Mesendoderm (in vitro differentiated cells): ENCODE measurements around the gene DNAJC22.

Experiments
- DNase-seq: peaks from one replicate; pipeline ENCODE4 v3.0.0; 2013
- H2AK5ac ChIP-seq: 2 replicates; pipeline ENCODE4 v1.6.1; 2013; ENCODE audit warnings: low read length, inconsistent platforms
- H2BK120ac ChIP-seq: 2 replicates; pipeline ENCODE4 v1.6.1; 2013; ENCODE audit warnings: low read depth, mild to moderate bottlenecking, low read length, moderate library complexity, mixed read lengths
- H2BK15ac ChIP-seq: replicated peaks from 2 replicates; pipeline ENCODE4 v1.6.1; 2013; ENCODE audit warnings: low read depth, mild to moderate bottlenecking, moderate library complexity
- H2BK5ac ChIP-seq: 2 replicates; pipeline ENCODE4 v1.6.1; 2013; ENCODE audit warnings: low read length, inconsistent platforms
- H3K18ac ChIP-seq: 2 replicates; pipeline ENCODE4 v1.6.1; 2013; ENCODE audit warnings: mild to moderate bottlenecking, low read length, mixed read lengths
- H3K23ac ChIP-seq: one replicate; pipeline ENCODE4 v1.6.1; 2013; ENCODE audit warnings: low read length
- H3K27ac ChIP-seq: 2 replicates; pipeline ENCODE4 v1.5.1; 2013; ENCODE audit warnings: low read depth, mild to moderate bottlenecking, inconsistent platforms, low read length, moderate library complexity
- H3K27me3 ChIP-seq: 2 replicates; pipeline ENCODE4 v1.6.1; 2013; ENCODE audit warnings: low read length, control low read depth, mild to moderate bottlenecking, inconsistent platforms; ENCODE audit not compliant: insufficient read depth, poor library complexity
- H3K36me3 ChIP-seq: 2 replicates; pipeline ENCODE4 v1.6.1; 2013; ENCODE audit warnings: low read length, inconsistent platforms; ENCODE audit not compliant: control insufficient read depth, insufficient read depth
- H3K4ac ChIP-seq: one replicate; pipeline ENCODE4 v1.6.1; 2013; ENCODE audit warnings: low read depth, mild to moderate bottlenecking, low read length, moderate library complexity
- H3K4me1 ChIP-seq: 2 replicates; pipeline ENCODE4 v1.6.1; 2013; ENCODE audit warnings: low read depth, low read length, inconsistent platforms; ENCODE audit not compliant: control insufficient read depth
- H3K4me2 ChIP-seq: 2 replicates; pipeline ENCODE4 v1.6.1; 2013; ENCODE audit warnings: low read length
- H3K4me3 ChIP-seq: 2 replicates; pipeline ENCODE4 v1.5.1; 2013; ENCODE audit warnings: mild to moderate bottlenecking, low read length
- H3K56ac ChIP-seq: one replicate; pipeline ENCODE4 v1.6.1; 2013; ENCODE audit warnings: low read length
- H3K79me1 ChIP-seq: 2 replicates; pipeline ENCODE4 v1.6.1; 2013; ENCODE audit warnings: low read length, inconsistent platforms
- H3K79me2 ChIP-seq: 2 replicates; pipeline ENCODE4 v1.6.1; 2013; ENCODE audit warnings: mild to moderate bottlenecking, low read length; ENCODE audit not compliant: control insufficient read depth, insufficient read depth
- H3K9ac ChIP-seq: 2 replicates; pipeline ENCODE4 v1.6.1; 2013; ENCODE audit warnings: low read length, inconsistent platforms
- H4K5ac ChIP-seq: one replicate; pipeline ENCODE4 v1.6.1; 2013; ENCODE audit warnings: low read length
- H4K8ac ChIP-seq: one replicate; pipeline ENCODE4 v1.6.1; 2013; ENCODE audit warnings: low read depth, mild to moderate bottlenecking, control low read depth, low read length, moderate library complexity
- WGBS: extraction: QIAGEN DNeasy Blood & Tissue Kit; methylation state at CpG from one replicate; pipeline ENCODE4 v1.1.7; 2013; ENCODE audit warnings: low lambda C conversion rate, missing lambda C conversion rate; ENCODE audit not compliant: insufficient coverage; ENCODE audit errors: extremely low coverage; 5-methylcytosine and 5-hydroxymethylcytosine counted together

The DNAJC22 gene

DNA sequence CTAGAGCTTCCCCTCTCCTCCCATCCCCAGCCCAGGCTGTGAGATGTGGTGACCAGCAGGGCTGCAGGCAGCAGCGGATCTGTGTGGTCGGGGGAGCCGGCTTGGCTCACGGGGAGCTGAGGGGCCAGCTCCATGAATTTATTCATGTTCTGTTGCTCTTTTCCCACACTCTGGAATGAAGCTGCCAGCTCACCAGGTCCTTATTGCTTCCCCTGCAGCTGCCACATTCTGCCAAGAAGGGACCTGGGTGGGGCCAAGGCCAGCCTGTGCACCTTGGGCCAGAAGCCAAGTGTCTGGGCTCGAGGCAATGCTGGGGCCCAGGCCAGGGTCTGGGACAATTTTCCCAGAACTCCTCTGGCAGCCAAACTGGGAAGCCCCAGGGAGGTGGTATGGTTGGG lies 7.2 kb upstream of the DNAJC22 start:
- no peak overlapping the region for H2BK120ac ChIP-seq
- no peak overlapping the region for H2BK15ac ChIP-seq
- DNase-seq: peak; percentile 44
- H3K18ac ChIP-seq: no peak overlapping the region
- H3K27me3 ChIP-seq: peaks cover 60% of the 10 kb centered on the region
- no peak overlapping the region for H2BK5ac ChIP-seq
- no peak overlapping the region for H3K4ac ChIP-seq
- H3K27ac ChIP-seq: no peak overlapping the region
- H3K4me3 ChIP-seq: no peak overlapping the region
- no peak overlapping the region for H3K23ac ChIP-seq
- H3K79me2 ChIP-seq: no peaks in the 10 kb centered on the region
- no peaks in the 10 kb centered on the region for H3K36me3 ChIP-seq
- WGBS: no CpG with 5 or more reads among the region's 5 CpGs
- H4K5ac ChIP-seq: no peak overlapping the region
- H2AK5ac ChIP-seq: no peak overlapping the region
- H3K4me2 ChIP-seq: no peak overlapping the region
- no peaks in the 10 kb centered on the region for H3K79me1 ChIP-seq
- no peak overlapping the region for H3K9ac ChIP-seq
- H3K4me1 ChIP-seq: peaks cover 9% of the 10 kb centered on the region
- no peak overlapping the region for H3K56ac ChIP-seq
- no peak overlapping the region for H4K8ac ChIP-seq

DNA sequence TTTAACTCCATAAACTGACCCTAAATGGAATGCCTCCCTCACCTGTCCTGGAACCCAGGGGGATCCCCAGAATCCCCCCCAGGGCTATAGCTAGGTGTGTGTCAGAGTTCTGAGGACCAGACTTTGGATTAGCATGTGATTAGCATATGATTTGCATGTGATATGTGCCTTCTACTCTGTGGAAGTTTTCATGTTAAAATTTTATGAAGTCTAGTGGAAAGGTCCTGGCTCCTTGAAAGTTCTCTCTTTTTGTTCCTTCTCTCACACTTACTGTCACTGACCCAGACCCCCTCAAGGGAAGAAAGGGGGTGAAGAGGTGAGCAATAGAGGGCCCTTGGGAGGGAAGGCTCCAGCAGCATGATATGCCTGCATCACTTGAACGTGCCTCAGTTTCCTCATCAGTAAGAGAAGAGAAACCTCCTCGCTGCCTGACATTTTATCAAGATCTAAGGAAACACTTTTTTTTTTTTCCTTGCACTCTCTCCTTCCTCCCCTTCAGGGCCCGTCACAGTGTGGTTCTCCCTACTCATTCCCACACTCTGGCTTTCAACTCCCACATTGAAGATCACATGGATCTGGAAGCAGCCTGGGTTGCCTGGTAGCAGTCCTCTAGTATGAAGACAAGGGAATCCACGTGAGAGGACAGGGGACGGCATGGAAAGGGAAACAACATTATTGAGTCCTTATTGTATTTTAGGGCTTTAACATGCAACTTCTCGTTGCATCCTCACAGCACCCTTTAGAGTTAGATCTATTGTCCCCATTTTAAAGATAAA lies 6.4 kb upstream of the DNAJC22 start:
- Histone ChIP-seq H4K8ac (no peak overlapping the region), H4K5ac (no peak overlapping the region), H3K36me3 (no peaks in the 10 kb centered on the region), H3K23ac (no peak overlapping the region), H2BK15ac (no peak overlapping the region), H2BK120ac (no peak overlapping the region), H3K4me2 (no peak overlapping the region), H3K18ac (no peak overlapping the region), H2AK5ac (no peak overlapping the region), H3K27me3 (peaks cover 62% of the 10 kb centered on the region), H3K79me2 (no peaks in the 10 kb centered on the region), H3K4ac (no peak overlapping the region), H3K56ac (no peak overlapping the region), H3K4me1 (peaks cover 9% of the 10 kb centered on the region), H3K4me3 (no peak overlapping the region), H3K79me1 (no peaks in the 10 kb centered on the region), H3K9ac (no peak overlapping the region), H3K27ac (no peak overlapping the region), H2BK5ac (no peak overlapping the region)
- no peak for DNase-seq
- WGBS: no CpG with 5 or more reads among the region's 6 CpGs

DNA sequence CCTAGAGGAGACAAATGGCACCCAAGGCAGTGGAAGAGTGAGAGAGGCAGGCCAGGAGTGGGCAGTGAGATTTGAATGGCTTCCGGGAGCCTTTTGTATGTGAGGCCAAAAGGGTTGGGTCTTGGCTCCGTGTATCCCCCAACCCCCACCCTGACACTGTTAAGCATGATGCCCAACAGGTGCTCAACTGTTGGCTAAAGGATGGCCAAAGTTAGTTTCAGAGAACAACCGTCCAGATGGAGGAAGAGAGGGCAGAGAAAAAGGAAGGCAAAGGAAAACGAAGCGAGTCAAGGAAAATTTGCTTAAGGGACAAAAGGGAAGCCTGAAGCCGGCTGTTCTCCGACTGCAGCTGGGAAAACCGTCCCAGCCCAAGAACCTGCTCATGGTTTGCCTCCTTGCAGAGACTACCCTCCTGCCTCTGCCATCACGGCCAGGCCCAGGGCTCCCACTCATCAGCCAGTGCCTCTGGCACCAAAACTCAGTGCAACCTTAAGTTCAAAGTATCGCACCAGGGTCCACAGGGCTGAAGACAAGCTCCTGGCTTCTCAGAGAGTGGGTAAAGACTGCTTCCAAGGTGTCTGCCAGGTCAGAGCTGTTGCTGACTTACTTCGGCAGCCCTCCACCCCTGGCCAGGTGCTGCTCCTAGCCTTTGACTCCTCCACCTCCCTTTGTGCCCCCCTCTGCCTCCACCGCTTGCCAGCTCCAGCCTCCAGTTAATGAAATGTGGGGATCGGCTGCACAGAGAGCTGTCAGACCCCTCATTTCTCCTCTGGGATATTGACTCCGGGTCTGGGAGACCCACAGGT lies 5.5 kb upstream of the DNAJC22 start:
- peaks cover 61% of the 10 kb centered on the region for H3K27me3 ChIP-seq

DNA sequence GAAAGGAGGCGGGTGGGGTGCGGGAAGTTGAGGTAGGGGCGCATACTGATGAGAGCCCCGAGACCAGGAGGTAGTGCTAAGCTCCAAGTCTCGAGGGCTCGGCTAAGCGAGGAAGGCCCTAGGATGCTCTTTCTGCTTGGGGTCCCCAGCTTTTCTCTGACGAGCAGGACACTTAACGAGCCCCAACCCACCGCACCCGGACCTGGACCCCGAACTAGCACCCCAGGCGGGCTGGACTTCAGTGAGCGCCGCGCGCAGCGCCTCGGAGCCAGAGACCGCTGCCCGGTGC lies 5.0 kb upstream of the DNAJC22 start:
- no peak overlapping the region for H2BK15ac ChIP-seq
- H3K4me1 ChIP-seq: peaks cover 9% of the 10 kb centered on the region

More for the DNA sequence above, 5.5 kb upstream of the DNAJC22 start:
- H3K4me1 ChIP-seq: peaks cover 9% of the 10 kb centered on the region
- H3K18ac ChIP-seq: no peak overlapping the region
- no peak overlapping the region for H2AK5ac ChIP-seq
- WGBS: no CpG with 5 or more reads among the region's 14 CpGs
- no peak overlapping the region for H4K5ac ChIP-seq
- H3K4ac ChIP-seq: no peak overlapping the region
- H3K4me2 ChIP-seq: no peak overlapping the region
- no peak for DNase-seq
- H3K23ac ChIP-seq: no peak overlapping the region
- H3K56ac ChIP-seq: peak overlapping the region; percentile 19
- no peak overlapping the region for H3K4me3 ChIP-seq
- no peak overlapping the region for H3K27ac ChIP-seq
- no peak overlapping the region for H4K8ac ChIP-seq
- no peaks in the 10 kb centered on the region for H3K79me1 ChIP-seq
- no peak overlapping the region for H2BK120ac ChIP-seq
- no peaks in the 10 kb centered on the region for H3K79me2 ChIP-seq
- H2BK5ac ChIP-seq: no peak overlapping the region
- H3K36me3 ChIP-seq: no peaks in the 10 kb centered on the region
- H2BK15ac ChIP-seq: no peak overlapping the region
- no peak overlapping the region for H3K9ac ChIP-seq

DNA sequence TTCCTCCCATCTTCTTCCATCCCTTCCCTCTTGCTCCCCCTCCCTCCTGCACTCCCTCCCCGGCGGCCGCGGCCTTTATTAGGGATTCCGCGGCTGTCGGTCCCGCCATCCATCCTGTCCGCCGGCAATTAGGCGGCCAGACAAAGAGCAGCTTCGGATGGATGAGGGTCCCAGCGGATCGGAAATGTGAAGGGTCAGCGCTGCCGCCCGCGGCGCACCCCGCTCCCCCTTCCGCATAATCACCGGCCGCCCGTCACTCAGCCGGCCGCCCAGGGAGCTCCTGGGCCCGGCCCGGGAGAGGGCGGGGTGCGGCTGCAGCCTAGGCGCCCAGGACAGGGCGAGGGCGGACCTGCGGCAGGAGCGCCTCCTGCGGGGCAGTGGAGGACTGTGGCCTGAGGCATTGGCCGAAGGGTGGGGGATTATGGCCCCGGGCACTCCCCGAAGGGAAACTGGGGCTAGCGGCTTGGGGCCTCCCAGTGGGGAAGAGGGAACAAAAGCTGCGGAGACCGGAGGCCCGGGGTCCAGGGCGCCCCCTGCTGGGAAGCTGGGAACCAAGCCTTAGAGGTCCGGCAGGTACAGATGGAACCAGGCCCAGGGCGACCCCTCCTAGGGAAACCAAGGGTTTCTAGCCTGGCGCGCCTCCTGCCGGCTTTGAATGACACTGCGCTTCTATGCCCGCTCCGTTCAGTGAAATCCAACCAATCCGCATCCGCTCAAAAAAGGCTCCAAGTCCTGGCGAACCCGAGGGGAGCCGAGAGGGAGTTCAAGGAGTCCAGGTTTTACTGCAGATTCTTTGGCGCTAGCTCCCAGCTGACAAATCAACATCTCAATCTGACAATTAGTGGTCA lies 4.4 kb upstream of the DNAJC22 start:
- no peak overlapping the region for H2BK5ac ChIP-seq
- no CpG with 5 or more reads among the region's 58 CpGs for WGBS
- no peak overlapping the region for H2BK15ac ChIP-seq
- peak overlapping the region; percentile 84 for H3K4me2 ChIP-seq
- peaks cover 9% of the 10 kb centered on the region for H3K4me1 ChIP-seq
- H3K23ac ChIP-seq: no peak overlapping the region
- H3K36me3 ChIP-seq: no peaks in the 10 kb centered on the region
- H3K4ac ChIP-seq: no peak overlapping the region
- peak overlapping the region; percentile 59 for H3K56ac ChIP-seq
- H3K79me1 ChIP-seq: no peaks in the 10 kb centered on the region
- H3K4me3 ChIP-seq: peak overlapping the region; percentile 43
- H3K27me3 ChIP-seq: peaks cover 59% of the 10 kb centered on the region
- H3K27ac ChIP-seq: no peak overlapping the region
- no peak overlapping the region for H4K8ac ChIP-seq
- H4K5ac ChIP-seq: no peak overlapping the region
- DNase-seq: peak; percentile 97
- H3K18ac ChIP-seq: no peak overlapping the region
- peak overlapping the region; percentile 35 for H3K9ac ChIP-seq
- H2BK120ac ChIP-seq: no peak overlapping the region
- no peaks in the 10 kb centered on the region for H3K79me2 ChIP-seq
- H2AK5ac ChIP-seq: no peak overlapping the region

More for the DNA sequence above, 5.0 kb upstream of the DNAJC22 start:
- Histone ChIP-seq H3K27ac (no peak overlapping the region), H3K36me3 (no peaks in the 10 kb centered on the region), H2AK5ac (no peak overlapping the region), H3K23ac (no peak overlapping the region), H3K18ac (no peak overlapping the region), H3K9ac (no peak overlapping the region), H2BK120ac (no peak overlapping the region), H3K4me2 (peak overlapping the region; percentile 32), H3K79me1 (no peaks in the 10 kb centered on the region), H4K5ac (no peak overlapping the region), H3K4ac (no peak overlapping the region), H3K79me2 (no peaks in the 10 kb centered on the region), H3K27me3 (peaks cover 59% of the 10 kb centered on the region), H4K8ac (no peak overlapping the region), H3K56ac (peak overlapping the region; percentile 59), H3K4me3 (no peak overlapping the region), H2BK5ac (no peak overlapping the region)
- WGBS: no CpG with 5 or more reads among the region's 21 CpGs
- DNase-seq: no peak
